Peyer's patch (tissue), 4 donors: Measurements from ENCODE around the gene CYP26A1. TPM values are rescaled to one million over a fixed set of nuclear protein-coding genes. Genes with fewer than 3 reads are reported as not detected.

ENCODE experiments used
- DNase-seq, 3 donors: peaks; one replicate each; pipeline ENCODE4 v3.0.0-alpha.2; 2017 to 2019
- H3K27ac ChIP-seq, 4 donors: fragments of 200-600 bp; sonication (generic); one replicate each; pipeline ENCODE4 v1.5.1; 2016 to 2019
- H3K27me3 ChIP-seq, 2 donors: fragments of 200-600 bp; sonication (generic); one replicate each; pipeline ENCODE4 v1.5.1; 2019
- H3K36me3 ChIP-seq, 3 donors: fragments of 200-600 bp; sonication (generic); one replicate each; pipeline ENCODE4 v1.5.1; 2016 to 2019
- H3K4me1 ChIP-seq, 4 donors: fragments of 200-600 bp; sonication (generic); one replicate each; pipeline ENCODE4 v1.5.1; 2016 to 2019
- H3K4me3 ChIP-seq, 4 donors: fragments of 200-600 bp; sonication (generic); 1 replicate in 3 of 4; 2 replicates in 1 of 4; pipeline ENCODE4 v1.5.1; 2016 to 2019; ENCODE audit warnings: mild to moderate bottlenecking in 1 of 4
- H3K9me3 ChIP-seq, 4 donors: fragments of 200-600 bp; sonication (generic); one replicate each; pipeline ENCODE4 v1.5.1; 2016 to 2019; ENCODE audit warnings: mild to moderate bottlenecking in 1 of 4
- CTCF ChIP-seq, 6 experiments: fragments of 450-650 bp in 4 of 6; fragments of 200-600 bp in 2 of 6; sonication (generic) in 1 of 6; IDR thresholded peaks; one replicate each; pipeline ENCODE4 v1.5.1; 2017 to 2019; ENCODE audit warnings: antibody characterized with exemption in 6 of 6, mild to moderate bottlenecking in 3 of 6, moderate library complexity in 1 of 6
- POLR2A ChIP-seq, 2 donors: fragments of 450-650 bp; IDR thresholded peaks; one replicate each; pipeline ENCODE4 v1.5.1; 2017; ENCODE audit warnings: antibody characterized with exemption in 2 of 2, mild to moderate bottlenecking in 2 of 2, moderate library complexity in 2 of 2
- total RNA-seq, 4 donors: library from RNA; depleted of rRNA; stranded (reverse); fragments of >200 nt; gene quantifications; one replicate each; pipeline ENCODE4 v1.1.0, GENCODE V29; 2016

Gene CYP26A1
- total RNA-seq, 4 donors from 2014 or later: not detected

- H3K27me3 ChIP-seq: no peaks in the 10 kb centered on the region
- no peaks in the 10 kb centered on the region for H3K36me3 ChIP-seq
- DNase-seq: no peak
- TF ChIP-seq CTCF (IDR thresholded peaks at IDR 0.05) (no peak), POLR2A (IDR thresholded peaks at IDR 0.05) (no peak)
- H3K27ac ChIP-seq: no peak overlapping the region
- no peaks in the 10 kb centered on the region for H3K9me3 ChIP-seq
- no peaks in the 10 kb centered on the region for H3K4me1 ChIP-seq
- no peak overlapping the region for H3K4me3 ChIP-seq
Observed at GRCh38 chr10:93106631-93107072, 33.0 kb downstream of the CYP26A1 start.

- Histone ChIP-seq H3K27me3 (no peaks in the 10 kb centered on the region), H3K4me1 (no peaks in the 10 kb centered on the region), H3K9me3 (no peaks in the 10 kb centered on the region), H3K4me3 (no peak overlapping the region), H3K36me3 (no peaks in the 10 kb centered on the region), H3K27ac (no peak overlapping the region)
- no peak for TF ChIP-seq POLR2A (IDR thresholded peaks at IDR 0.05)
- TF ChIP-seq CTCF (IDR thresholded peaks at IDR 0.05): no peak
- DNase-seq: no peak
Observed at GRCh38 chr10:93110472-93111146, 36.9 kb downstream of the CYP26A1 start.

- no peaks in the 10 kb centered on the region for H3K9me3 ChIP-seq
- H3K36me3 ChIP-seq: no peaks in the 10 kb centered on the region
- no peaks in the 10 kb centered on the region for H3K4me1 ChIP-seq
- TF ChIP-seq CTCF (IDR thresholded peaks at IDR 0.05) (no peak), POLR2A (IDR thresholded peaks at IDR 0.05) (no peak)
- H3K27me3 ChIP-seq: no peaks in the 10 kb centered on the region
- no peak overlapping the region for H3K4me3 ChIP-seq
- H3K27ac ChIP-seq: no peak overlapping the region
- no peak for DNase-seq
Observed at GRCh38 chr10:93113042-93113441, 39.3 kb downstream of the CYP26A1 start.

GRCh38 chr10:93115661-93116383 lies 42.1 kb downstream of the CYP26A1 start:
- Histone ChIP-seq H3K4me3 (no peak overlapping the region), H3K36me3 (no peaks in the 10 kb centered on the region), H3K9me3 (no peaks in the 10 kb centered on the region), H3K4me1 (no peaks in the 10 kb centered on the region), H3K27me3 (no peaks in the 10 kb centered on the region), H3K27ac (no peak overlapping the region)
- peak; percentile 66 to 86 (median 70) for DNase-seq
- TF ChIP-seq POLR2A (IDR thresholded peaks at IDR 0.05) (no peak), CTCF (IDR thresholded peaks at IDR 0.05) (peak in 4 of 6 experiments; percentile 31 to 60 (median 51))

GRCh38 chr10:93121311-93121710 lies 47.6 kb downstream of the CYP26A1 start:
- Histone ChIP-seq H3K36me3 (no peaks in the 10 kb centered on the region), H3K4me1 (peaks cover 0 to 4% (median 0%) of the 10 kb centered on the region in 4 donors), H3K27ac (no peak overlapping the region), H3K9me3 (peaks cover 0 to 3% (median 0%) of the 10 kb centered on the region in 4 donors), H3K27me3 (no peaks in the 10 kb centered on the region), H3K4me3 (no peak overlapping the region)
- no peak for DNase-seq
- TF ChIP-seq CTCF (IDR thresholded peaks at IDR 0.05): no peak
- no peak for TF ChIP-seq POLR2A (IDR thresholded peaks at IDR 0.05)
